H1 (cell line): ENCODE data around the gene HLA-DPA1. TPM values are rescaled to one million over a fixed set of nuclear protein-coding genes. Genes with fewer than 3 reads are reported as not detected.

ENCODE experiments used
- CTCF ChIA-PET: fragments of 300-600 bp; sonication (Branson Sonifier 250); formaldehyde crosslinking; loops from one replicate; lab custom pipeline; 2021; ENCODE audit not compliant: partially characterized antibody; lab: Charles Lee
- POLR2A ChIA-PET: fragments of 300-600 bp; sonication (Branson Sonifier 250); formaldehyde crosslinking; loops from one replicate; lab custom pipeline; 2021; ENCODE audit warnings: inconsistent platforms; ENCODE audit not compliant: partially characterized antibody; lab: Charles Lee
- DNase-seq, 2 experiments: peaks; one replicate each; pipeline versions ENCODE4 v3.0.0 to v3.0.0-alpha.2; 2010 to 2022; ENCODE audit warnings: low spot score in 2 of 2, low read depth in 1 of 2, mixed read lengths in 1 of 2
- FAIRE-seq: peaks from 2 replicates; lab custom pipeline; 2011; peaks lifted over from hg19 to GRCh38; lab: Jason Lieb, UNC
- H2AFZ ChIP-seq: 2 replicates; pipeline ENCODE4 v1.8.1; 2012; ENCODE audit warnings: low read length, inconsistent platforms
- H2AK5ac ChIP-seq: 2 replicates; pipeline ENCODE4 v1.6.1; 2013; ENCODE audit warnings: low read depth, low read length
- H2BK120ac ChIP-seq: replicated peaks from 2 replicates; pipeline ENCODE3; 2013; ENCODE audit warnings: low read depth, low read length, inconsistent platforms
- H2BK12ac ChIP-seq: 2 replicates; pipeline ENCODE4 v1.6.1; 2013; ENCODE audit warnings: low read depth, low read length
- H2BK15ac ChIP-seq: 2 replicates; pipeline ENCODE4 v1.6.1; 2013; ENCODE audit warnings: low read length
- H2BK20ac ChIP-seq: 2 replicates; pipeline ENCODE4 v1.6.1; 2013; ENCODE audit warnings: low read length
- H2BK5ac ChIP-seq: 2 replicates; pipeline ENCODE4 v1.6.1; 2013; ENCODE audit warnings: low read depth, low read length
- H3K14ac ChIP-seq: 2 replicates; pipeline ENCODE4 v1.6.1; 2013; ENCODE audit warnings: inconsistent platforms; ENCODE audit not compliant: insufficient read length
- H3K18ac ChIP-seq: 2 replicates; pipeline ENCODE4 v1.6.1; 2013; ENCODE audit warnings: low read length; ENCODE audit errors: extremely low read depth
- H3K23ac ChIP-seq: 2 replicates; pipeline ENCODE4 v1.6.1; 2013; ENCODE audit warnings: inconsistent platforms; ENCODE audit not compliant: insufficient read length
- H3K23me2 ChIP-seq: 2 replicates; pipeline ENCODE4 v1.6.1; 2013; ENCODE audit warnings: low read depth, low read length
- H3K27ac ChIP-seq: 2 replicates; pipeline ENCODE4 v1.6.1; 2011; ENCODE audit warnings: low read depth, low read length, inconsistent platforms
- H3K27me3 ChIP-seq, 4 experiments: replicated peaks in 1 of 4; 1 replicate in 1 of 4; 2 replicates in 3 of 4; pipeline versions ENCODE4 v1.6.1 to v1.8.1; 2011 to 2013; ENCODE audit warnings: low read length in 3 of 4, mild to moderate bottlenecking in 3 of 4, inconsistent platforms in 2 of 4, mixed read lengths in 2 of 4, moderate library complexity in 1 of 4; ENCODE audit not compliant: control insufficient read depth in 3 of 4, insufficient read depth in 3 of 4; ENCODE audit errors: extremely low read depth in 1 of 4
- H3K36me3 ChIP-seq, 4 experiments: 2 replicates each; pipeline versions ENCODE4 v1.6.1 to v1.8.1; 2011 to 2013; ENCODE audit warnings: mild to moderate bottlenecking in 4 of 4, low read length in 3 of 4, moderate library complexity in 2 of 4, control low read depth in 1 of 4, inconsistent platforms in 1 of 4; ENCODE audit not compliant: insufficient read depth in 4 of 4, control insufficient read depth in 2 of 4
- H3K4ac ChIP-seq: replicated peaks from 2 replicates; pipeline ENCODE3; 2013; ENCODE audit warnings: low read length, low read depth, mixed read lengths, inconsistent platforms; ENCODE audit not compliant: insufficient read length
- H3K4me1 ChIP-seq, 4 experiments: replicated peaks in 1 of 4; 1 replicate in 1 of 4; 2 replicates in 3 of 4; pipeline versions ENCODE4 v1.6.1 to v1.8.1; 2011 to 2013; ENCODE audit warnings: low read length in 3 of 4, inconsistent platforms in 2 of 4, mixed read lengths in 1 of 4; ENCODE audit not compliant: insufficient read depth in 4 of 4, control insufficient read depth in 3 of 4
- H3K4me2 ChIP-seq, 2 experiments: 2 replicates each; pipeline versions ENCODE4 v1.6.1 to v1.8.1; 2011 to 2013; ENCODE audit warnings: low read depth in 2 of 2, low read length in 2 of 2, control low read depth in 1 of 2, inconsistent platforms in 1 of 2, mild to moderate bottlenecking in 1 of 2; ENCODE audit not compliant: insufficient read depth in 1 of 2
- H3K4me3 ChIP-seq, 4 experiments: fragments of 200-600, 300-600 bp in 1 of 4; sonication (generic), shearing (Covaris generic), sonication (Bioruptor Twin) in 1 of 4; 2 replicates each; pipeline versions ENCODE4 v1.5.1 to v1.8.1; 2011 to 2016; ENCODE audit warnings: low read length in 4 of 4, low read depth in 3 of 4, control low read depth in 2 of 4, inconsistent platforms in 2 of 4, mild to moderate bottlenecking in 2 of 4, mixed read lengths in 1 of 4, moderate library complexity in 1 of 4; ENCODE audit not compliant: insufficient read depth in 2 of 4; ENCODE audit errors: extremely low read depth in 1 of 4
- H3K56ac ChIP-seq: replicated peaks from 2 replicates; pipeline ENCODE3; 2013; ENCODE audit warnings: low read depth, mild to moderate bottlenecking, mixed read lengths, low read length, inconsistent platforms; ENCODE audit not compliant: insufficient read length
- H3K79me1 ChIP-seq: 2 replicates; pipeline ENCODE4 v1.6.1; 2013; ENCODE audit warnings: low read depth, low read length, control low read depth
- H3K79me2 ChIP-seq, 2 experiments: 2 replicates each; pipeline versions ENCODE4 v1.6.1 to v1.8.1; 2012 to 2013; ENCODE audit warnings: low read length in 2 of 2, mild to moderate bottlenecking in 2 of 2, inconsistent platforms in 1 of 2; ENCODE audit not compliant: insufficient read depth in 2 of 2, control insufficient read depth in 1 of 2
- H3K9ac ChIP-seq, 4 experiments: replicated peaks in 1 of 4; 1 replicate in 1 of 4; 2 replicates in 3 of 4; pipeline versions ENCODE4 v1.6.1 to v1.8.1; 2011 to 2013; ENCODE audit warnings: low read depth in 3 of 4, low read length in 3 of 4, control low read depth in 2 of 4, mild to moderate bottlenecking in 2 of 4, moderate library complexity in 2 of 4, inconsistent platforms in 1 of 4; ENCODE audit errors: extremely low read depth in 1 of 4
- H3K9me3 ChIP-seq, 2 experiments: 2 replicates each; pipeline versions ENCODE4 v1.6.1 to v1.8.1; 2012 to 2013; ENCODE audit warnings: mild to moderate bottlenecking in 2 of 2, moderate library complexity in 2 of 2, control low read depth in 1 of 2, inconsistent platforms in 1 of 2, low read depth in 1 of 2, low read length in 1 of 2, mixed read lengths in 1 of 2; ENCODE audit not compliant: insufficient read depth in 2 of 2
- H4K20me1 ChIP-seq, 2 experiments: replicated peaks in 1 of 2; 2 replicates each; pipeline versions ENCODE3 to v1.8.1; 2011 to 2013; ENCODE audit warnings: inconsistent platforms in 2 of 2, low read length in 2 of 2, mild to moderate bottlenecking in 1 of 2; ENCODE audit not compliant: insufficient read depth in 2 of 2, control insufficient read depth in 1 of 2
- H4K5ac ChIP-seq: 2 replicates; pipeline ENCODE4 v1.6.1; 2013; ENCODE audit warnings: low read length, low read depth, mixed read lengths, inconsistent platforms; ENCODE audit not compliant: insufficient read length
- H4K8ac ChIP-seq: 2 replicates; pipeline ENCODE4 v1.8.0; 2013; ENCODE audit warnings: mild to moderate bottlenecking, moderate library complexity, low read length, inconsistent platforms; ENCODE audit not compliant: insufficient read depth; ENCODE audit errors: extremely low read depth
- H4K91ac ChIP-seq: replicated peaks from 2 replicates; pipeline ENCODE3; 2013; ENCODE audit warnings: low read length, mixed read lengths, inconsistent platforms; ENCODE audit not compliant: insufficient read length
- BRCA1 ChIP-seq: IDR thresholded peaks from 2 replicates; pipeline ENCODE4 v1.6.1; 2012; ENCODE audit warnings: low read depth, low read length, improper control_type of control experiment
- JUND ChIP-seq: IDR thresholded peaks from 2 replicates; pipeline ENCODE4 v1.6.1; 2011; ENCODE audit warnings: mild to moderate bottlenecking, improper control_type of control experiment, low read length
- NANOG ChIP-seq: IDR thresholded peaks from 2 replicates; pipeline ENCODE4 v1.6.1; 2011; ENCODE audit warnings: low read length, low read depth, mild to moderate bottlenecking, inconsistent platforms; ENCODE audit not compliant: insufficient read depth, poor library complexity, severe bottlenecking
- POLR2A ChIP-seq, 2 experiments: IDR thresholded peaks; 1 replicate in 1 of 2; 2 replicates in 1 of 2; pipeline ENCODE4 v1.6.1; 2011; ENCODE audit warnings: low read depth in 2 of 2, low read length in 2 of 2, mild to moderate bottlenecking in 2 of 2; ENCODE audit errors: control extremely low read depth in 1 of 2
- POU5F1 ChIP-seq: IDR thresholded peaks from 2 replicates; pipeline ENCODE4 v1.6.1; 2011; ENCODE audit warnings: low read depth, mild to moderate bottlenecking, low read length, moderate library complexity
- RFX5 ChIP-seq: IDR thresholded peaks from 2 replicates; pipeline ENCODE4 v1.6.1; 2011; ENCODE audit warnings: low read depth, low read length, improper control_type of control experiment, borderline replicate concordance
- SIN3A ChIP-seq, 2 experiments: IDR thresholded peaks in 1 of 2; conservative IDR thresholded peaks in 1 of 2; 2 replicates each; pipeline ENCODE4 v1.6.1; 2011 to 2012; ENCODE audit warnings: low read length in 2 of 2, improper control_type of control experiment in 1 of 2, low read depth in 1 of 2, mild to moderate bottlenecking in 1 of 2
- SP1 ChIP-seq: IDR thresholded peaks from 2 replicates; pipeline ENCODE4 v1.6.1; 2011; ENCODE audit warnings: low read depth, low read length
- WGBS, 2 experiments: shearing (Covaris generic) in 1 of 2; methylation state at CpG; one replicate each; pipeline versions ENCODE4 v1.1.6 to v1.1.7; 2013 to 2015; ENCODE audit warnings: low lambda C conversion rate in 2 of 2, mixed read lengths in 2 of 2, inconsistent platforms in 1 of 2, low coverage in 1 of 2, missing lambda C conversion rate in 1 of 2; ENCODE audit not compliant: insufficient replicate concordance in 2 of 2, insufficient coverage in 1 of 2, insufficient read length in 1 of 2; ENCODE audit errors: extremely low coverage in 1 of 2, missing lambda C conversion rate in 1 of 2; 5-methylcytosine and 5-hydroxymethylcytosine counted together
- polyA plus RNA-seq, 7 experiments: library from polyadenylated mRNA; depleted of rRNA in 3 of 7; stranded (reverse) in 5 of 7; unstranded in 2 of 7; fragments of >200 nt in 5 of 7; fragments of 200-250 nt in 2 of 7; gene quantifications; 1 replicate in 5 of 7; 2 replicates in 1 of 7; 4 replicates in 1 of 7; pipeline versions ENCODE4 v1.2.1 to v1.2.3, GENCODE V29; 2011 to 2013; ENCODE audit warnings: missing spikeins in 2 of 7, mixed read lengths in 2 of 7
- total RNA-seq: library from RNA; stranded (reverse); fragmentation: NEBNext Ultra II Directional; extraction: Animal tissue kit (Norgen Biotek cat#: 25700); gene quantifications from 2 replicates; pipeline ENCODE4 v1.2.1, GENCODE V29; 2021
- TF ChIP-seq, protein P1 (sequence below), 3 experiments: IDR thresholded peaks; 1 replicate in 2 of 3; 2 replicates in 1 of 3; pipeline versions ENCODE4 v1.5.1 to v1.6.1; 2011; ENCODE audit warnings: low read length in 3 of 3, mild to moderate bottlenecking in 3 of 3, inconsistent platforms in 2 of 3, low read depth in 1 of 3, moderate library complexity in 1 of 3; ENCODE audit not compliant: insufficient read depth in 1 of 3; ENCODE audit errors: control extremely low read depth in 1 of 3

Gene HLA-DPA1
- total and polyA plus RNA-seq, 2 of the 8 experiments (the other 6 are each of a cell fraction or from before 2014, with no cell fraction given): 6.2 to 13.1 TPM

DNA sequence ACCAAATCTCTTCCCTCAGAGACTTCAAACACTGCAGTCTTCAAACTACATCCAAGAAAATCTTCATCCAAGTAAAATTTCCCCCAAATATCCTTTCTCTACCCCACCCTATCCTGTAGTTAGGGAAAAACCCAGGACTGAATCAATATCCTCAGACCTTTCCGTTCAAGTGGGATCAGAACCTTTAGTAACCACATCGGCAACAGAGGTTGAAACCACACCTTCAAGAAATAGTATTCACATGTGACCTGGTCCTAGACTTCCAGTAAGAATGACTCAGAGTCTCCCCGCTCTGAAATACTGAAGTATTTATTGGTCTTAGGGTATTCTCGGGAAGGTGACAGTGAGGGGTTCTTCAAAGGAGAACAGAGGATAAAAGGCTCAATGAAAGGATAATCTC lies 8.7 kb downstream of the HLA-DPA1 start:
- Histone ChIP-seq H3K23me2 (no peaks in the 10 kb centered on the region), H3K4me3 (no peak overlapping the region), H3K23ac (no peak overlapping the region), H4K5ac (no peak overlapping the region), H3K27ac (no peak overlapping the region), H2BK12ac (no peak overlapping the region), H3K79me1 (no peaks in the 10 kb centered on the region), H3K56ac (no peak overlapping the region), H2AFZ (no peak overlapping the region), H2BK5ac (no peak overlapping the region), H2BK20ac (no peak overlapping the region), H3K14ac (no peak overlapping the region), H3K18ac (no peak overlapping the region), H3K9ac (no peak overlapping the region), H3K36me3 (no peaks in the 10 kb centered on the region), H3K79me2 (no peaks in the 10 kb centered on the region), H3K27me3 (no peaks in the 10 kb centered on the region), H4K20me1 (no peaks in the 10 kb centered on the region), H2BK120ac (no peak overlapping the region), H2BK15ac (no peak overlapping the region), H3K4me1 (0 out of 7 replicates have a peak, but pooled peaks cover 0 to 2% (median 0%) of the 10 kb centered on the region in 4 experiments), H3K4ac (no peak overlapping the region), H4K91ac (no peak overlapping the region), H3K4me2 (no peak overlapping the region), H3K9me3 (peaks cover 0 to 9% of the 10 kb centered on the region in 2 experiments; a peak in 2 of 4 replicates), H2AK5ac (no peak overlapping the region), H4K8ac (no peak overlapping the region)
- WGBS, 2 experiments: 90% methylated on average over 4 of the region's 4 CpGs; no CpG with 5 or more reads in 1 of the 2 experiments
- DNase-seq (no peak), FAIRE-seq (no peak)
- CTCF ChIA-PET: interaction anchor here (1.1 to 2.8 kb wide), 4 partner anchors 10 to 61 kb away, joined by 3 to 10 read pairs (median 4); no protein-coding TSS in a partner anchor
- POLR2A ChIA-PET: interaction anchor here (1.1 to 1.2 kb wide), 2 partner anchors 16 to 92 kb away, joined by 4 to 8 read pairs; no protein-coding TSS in a partner anchor
- TF ChIP-seq NANOG (no peak), POU5F1 (no peak), JUND (no peak), BRCA1 (no peak), RFX5 (no peak), SP1 (no peak), POLR2A (IDR thresholded peaks at IDR 0.05; ENCODE audit: control extremely low read depth in 1 of 2, low read depth in 2 of 2, low read length in 2 of 2) (no peak), SIN3A (conservative IDR thresholded peaks at IDR 0.05 in 1 of 2, IDR thresholded peaks at IDR 0.05 in 1 of 2; ENCODE audit: low read depth in 1 of 2, low read length in 2 of 2) (no peak)
- TF ChIP-seq, protein P1, sequence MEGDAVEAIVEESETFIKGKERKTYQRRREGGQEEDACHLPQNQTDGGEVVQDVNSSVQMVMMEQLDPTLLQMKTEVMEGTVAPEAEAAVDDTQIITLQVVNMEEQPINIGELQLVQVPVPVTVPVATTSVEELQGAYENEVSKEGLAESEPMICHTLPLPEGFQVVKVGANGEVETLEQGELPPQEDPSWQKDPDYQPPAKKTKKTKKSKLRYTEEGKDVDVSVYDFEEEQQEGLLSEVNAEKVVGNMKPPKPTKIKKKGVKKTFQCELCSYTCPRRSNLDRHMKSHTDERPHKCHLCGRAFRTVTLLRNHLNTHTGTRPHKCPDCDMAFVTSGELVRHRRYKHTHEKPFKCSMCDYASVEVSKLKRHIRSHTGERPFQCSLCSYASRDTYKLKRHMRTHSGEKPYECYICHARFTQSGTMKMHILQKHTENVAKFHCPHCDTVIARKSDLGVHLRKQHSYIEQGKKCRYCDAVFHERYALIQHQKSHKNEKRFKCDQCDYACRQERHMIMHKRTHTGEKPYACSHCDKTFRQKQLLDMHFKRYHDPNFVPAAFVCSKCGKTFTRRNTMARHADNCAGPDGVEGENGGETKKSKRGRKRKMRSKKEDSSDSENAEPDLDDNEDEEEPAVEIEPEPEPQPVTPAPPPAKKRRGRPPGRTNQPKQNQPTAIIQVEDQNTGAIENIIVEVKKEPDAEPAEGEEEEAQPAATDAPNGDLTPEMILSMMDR (IDR thresholded peaks at IDR 0.05; ENCODE audit: control extremely low read depth in 1 of 3, insufficient read depth in 1 of 3, low read depth in 1 of 3, low read length in 3 of 3): no peak
